GM21367 (cell line): ENCODE results near the gene ATP5F1E.

ENCODE experiments used
- ATAC-seq: cut with Tn5 transposase; IDR thresholded peaks from one replicate; pipeline ENCODE4 v1.9.1; 2021; ENCODE audit not compliant: unreplicated experiment

Gene ATP5F1E

GRCh38 chr20:59032023-59032712 is at the start of gene ATP5F1E:
Gene ATP5F1E (minus strand): TSS chr20:59032335. CDS start chr20:59032251, 84 bp downstream.
- ATAC-seq = peak; percentile 89

- no peak for ATAC-seq
Observed at GRCh38 chr20:59081036-59081435, 48.9 kb upstream of the ATP5F1E start.

GRCh38 chr20:59078231-59078630 is 46.1 kb upstream of the ATP5F1E start:
- no peak for ATAC-seq

- no peak for ATAC-seq
Observed at GRCh38 chr20:59077705-59078104, 45.6 kb upstream of the ATP5F1E start.

GRCh38 chr20:59075934-59076508 is 43.9 kb upstream of the ATP5F1E start:
- no peak for ATAC-seq

- no peak for ATAC-seq
Observed at GRCh38 chr20:59074456-59074855, 42.3 kb upstream of the ATP5F1E start.

- ATAC-seq = no peak
Observed at GRCh38 chr20:59073582-59073981, 41.4 kb upstream of the ATP5F1E start.

GRCh38 chr20:59071216-59071615 is 39.1 kb upstream of the ATP5F1E start:
- no peak for ATAC-seq

- ATAC-seq = no peak
Observed at GRCh38 chr20:59069026-59069425, 36.9 kb upstream of the ATP5F1E start.

- ATAC-seq = no peak
Observed at GRCh38 chr20:59068534-59068933, 36.4 kb upstream of the ATP5F1E start.

- ATAC-seq = no peak
Observed at GRCh38 chr20:59064214-59064722, 32.1 kb upstream of the ATP5F1E start.

GRCh38 chr20:59063358-59064213 is 31.5 kb upstream of the ATP5F1E start:
- ATAC-seq = no peak

- no peak for ATAC-seq
Observed at GRCh38 chr20:59062081-59062480, 29.9 kb upstream of the ATP5F1E start.

GRCh38 chr20:59055302-59055701 is 23.2 kb upstream of the ATP5F1E start:
- ATAC-seq = no peak

- no peak for ATAC-seq
Observed at GRCh38 chr20:59051666-59052185, 19.6 kb upstream of the ATP5F1E start.

- ATAC-seq = no peak
Observed at GRCh38 chr20:59050437-59050836, 18.3 kb upstream of the ATP5F1E start.

- no peak for ATAC-seq
Observed at GRCh38 chr20:59048681-59049030, 16.5 kb upstream of the ATP5F1E start.

GRCh38 chr20:59047938-59048680 is 16.0 kb upstream of the ATP5F1E start:
- no peak for ATAC-seq

GRCh38 chr20:59046862-59047261 is 14.7 kb upstream of the ATP5F1E start:
- ATAC-seq = no peak

GRCh38 chr20:59044796-59045195 is 12.7 kb upstream of the ATP5F1E start:
- no peak for ATAC-seq

- ATAC-seq = no peak
Observed at GRCh38 chr20:59044295-59044694, 12.2 kb upstream of the ATP5F1E start.
